ENCODE data around the gene MAG.

DNA sequence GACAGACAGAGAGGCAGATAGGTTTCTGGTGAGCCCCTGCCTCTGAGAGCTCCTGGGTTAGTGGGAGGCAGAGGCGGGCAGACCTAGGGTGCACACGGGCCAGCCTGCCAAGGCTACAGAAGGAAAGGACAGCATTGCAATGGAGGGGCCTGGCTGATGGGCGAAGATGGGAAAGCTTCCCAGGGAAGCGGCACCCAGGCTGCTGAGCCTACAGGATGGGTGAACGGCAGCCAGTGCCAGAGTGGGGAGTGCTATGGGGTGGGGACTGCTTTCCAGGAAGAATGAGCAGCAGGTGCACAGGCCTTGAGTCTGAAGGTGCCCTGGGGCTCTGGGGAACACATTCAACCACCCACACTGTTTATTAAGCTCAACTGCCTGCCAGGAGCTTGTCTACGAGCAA is 702 bp upstream of the MAG start:
- TF ChIP-seq, protein P1, sequence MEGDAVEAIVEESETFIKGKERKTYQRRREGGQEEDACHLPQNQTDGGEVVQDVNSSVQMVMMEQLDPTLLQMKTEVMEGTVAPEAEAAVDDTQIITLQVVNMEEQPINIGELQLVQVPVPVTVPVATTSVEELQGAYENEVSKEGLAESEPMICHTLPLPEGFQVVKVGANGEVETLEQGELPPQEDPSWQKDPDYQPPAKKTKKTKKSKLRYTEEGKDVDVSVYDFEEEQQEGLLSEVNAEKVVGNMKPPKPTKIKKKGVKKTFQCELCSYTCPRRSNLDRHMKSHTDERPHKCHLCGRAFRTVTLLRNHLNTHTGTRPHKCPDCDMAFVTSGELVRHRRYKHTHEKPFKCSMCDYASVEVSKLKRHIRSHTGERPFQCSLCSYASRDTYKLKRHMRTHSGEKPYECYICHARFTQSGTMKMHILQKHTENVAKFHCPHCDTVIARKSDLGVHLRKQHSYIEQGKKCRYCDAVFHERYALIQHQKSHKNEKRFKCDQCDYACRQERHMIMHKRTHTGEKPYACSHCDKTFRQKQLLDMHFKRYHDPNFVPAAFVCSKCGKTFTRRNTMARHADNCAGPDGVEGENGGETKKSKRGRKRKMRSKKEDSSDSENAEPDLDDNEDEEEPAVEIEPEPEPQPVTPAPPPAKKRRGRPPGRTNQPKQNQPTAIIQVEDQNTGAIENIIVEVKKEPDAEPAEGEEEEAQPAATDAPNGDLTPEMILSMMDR (IDR thresholded peaks at IDR 0.05): no peak
- TF ChIP-seq POLR2A (IDR thresholded peaks at IDR 0.05) (no peak), EP300 (IDR thresholded peaks at IDR 0.05; ENCODE audit: low read depth) (no peak), POLR2AphosphoS5 (IDR thresholded peaks at IDR 0.05) (no peak)

All from transverse colon (tissue), 4 donors.